SK-N-SH treated with all-trans-retinoic acid at 6 μM for 48 hours (cell line): Measurements from ENCODE around the gene PARP14.

ENCODE experiments used
- ATAC-seq: fragments of 200-7000 bp; cut with Tn5 transposase; 3 replicates; pipeline ENCODE4 v1.9.1; 2020; ENCODE audit warnings: mild to moderate bottlenecking, moderate library complexity
- CSDC2 ChIP-seq: fragments of 250-450 bp; sonication (Bioruptor Pico); IDR thresholded peaks from 2 replicates; pipeline ENCODE4 v1.5.0; 2020; ENCODE audit warnings: mild to moderate bottlenecking, moderate library complexity
- GLIS3 ChIP-seq: fragments of 250-450 bp; sonication (Bioruptor Pico); IDR thresholded peaks from 2 replicates; pipeline ENCODE4 v1.5.0; 2020; ENCODE audit warnings: mild to moderate bottlenecking, moderate library complexity
- OSR1 ChIP-seq: fragments of 250-450 bp; sonication (Bioruptor Pico); IDR thresholded peaks from 2 replicates; pipeline ENCODE4 v1.8.0; 2022; ENCODE audit warnings: moderate library complexity, mild to moderate bottlenecking, inconsistent platforms
- RARB ChIP-seq: fragments of 250-450 bp; sonication (Bioruptor Pico); IDR thresholded peaks from 2 replicates; pipeline ENCODE4 v1.8.0; 2021; ENCODE audit warnings: mild to moderate bottlenecking, moderate library complexity
- TCF4 ChIP-seq: fragments of 250-450 bp; sonication (Bioruptor Pico); IDR thresholded peaks from 2 replicates; pipeline ENCODE4 v1.8.0; 2021; ENCODE audit warnings: mild to moderate bottlenecking, moderate library complexity, borderline replicate concordance
- TOX ChIP-seq: fragments of 250-450 bp; sonication (Bioruptor Pico); IDR thresholded peaks from 2 replicates; pipeline ENCODE4 v1.8.0; 2021; ENCODE audit warnings: mild to moderate bottlenecking, moderate library complexity, borderline replicate concordance
- ZC3H10 ChIP-seq: fragments of 250-450 bp; sonication (Bioruptor Pico); IDR thresholded peaks from 2 replicates; pipeline ENCODE4 v1.5.1; 2021; ENCODE audit warnings: mild to moderate bottlenecking, moderate library complexity
- ZFP3 ChIP-seq: fragments of 250-450 bp; sonication (Bioruptor Pico); IDR thresholded peaks from 2 replicates; pipeline ENCODE4 v1.5.0; 2020; ENCODE audit warnings: mild to moderate bottlenecking, moderate library complexity
- ZFP30 ChIP-seq: fragments of 450-650 bp; formaldehyde crosslinking; IDR thresholded peaks from 2 replicates; pipeline ENCODE4 v1.5.0; 2022; ENCODE audit warnings: mild to moderate bottlenecking, moderate library complexity
- ZNF565 ChIP-seq: fragments of 450-650 bp; formaldehyde crosslinking; conservative IDR thresholded peaks from 2 replicates; pipeline ENCODE4 v1.5.0; 2020; ENCODE audit warnings: low read depth, mild to moderate bottlenecking, moderate library complexity
- TF ChIP-seq, protein P1 (sequence below): fragments of 250-450 bp; sonication (Bioruptor Pico); IDR thresholded peaks from 2 replicates; pipeline ENCODE4 v1.8.0; 2020; ENCODE audit warnings: mild to moderate bottlenecking, moderate library complexity, borderline replicate concordance
- TF ChIP-seq, protein P2 (sequence below): fragments of 250-450 bp; sonication (Bioruptor Pico); IDR thresholded peaks from 2 replicates; pipeline ENCODE4 v1.5.1; 2020; ENCODE audit warnings: low read depth, mild to moderate bottlenecking, moderate library complexity
- TF ChIP-seq, protein P3 (sequence below): fragments of 250-450 bp; sonication (Bioruptor Pico); IDR thresholded peaks from 2 replicates; pipeline ENCODE4 v1.5.1; 2021; ENCODE audit warnings: mild to moderate bottlenecking, moderate library complexity
- TF ChIP-seq, protein P4 (sequence below): fragments of 250-450 bp; sonication (Bioruptor Pico); IDR thresholded peaks from 2 replicates; pipeline ENCODE4 v1.5.0; 2020; ENCODE audit warnings: mild to moderate bottlenecking, moderate library complexity

PARP14 gene

DNA sequence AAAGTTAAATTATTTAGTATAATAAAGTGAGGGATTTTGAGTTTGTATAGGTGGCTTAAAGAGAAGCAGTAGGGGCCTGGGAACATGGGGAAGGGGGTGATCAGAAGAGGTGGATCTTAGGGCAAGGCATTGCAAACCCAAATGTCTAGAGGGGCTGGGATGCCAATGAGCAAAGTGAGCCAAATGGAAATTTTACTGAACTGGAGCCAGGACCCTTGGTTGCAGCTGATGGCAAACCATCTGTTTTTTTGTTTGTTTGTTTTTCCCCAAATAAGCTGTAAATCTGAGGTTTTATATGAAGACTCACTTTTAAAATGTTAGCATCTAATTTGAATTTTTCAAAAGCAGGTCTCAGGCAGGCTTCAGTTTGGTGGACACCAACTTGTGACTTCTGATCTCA, 14.8 kb upstream of the PARP14 start:
- TF ChIP-seq, protein P1, sequence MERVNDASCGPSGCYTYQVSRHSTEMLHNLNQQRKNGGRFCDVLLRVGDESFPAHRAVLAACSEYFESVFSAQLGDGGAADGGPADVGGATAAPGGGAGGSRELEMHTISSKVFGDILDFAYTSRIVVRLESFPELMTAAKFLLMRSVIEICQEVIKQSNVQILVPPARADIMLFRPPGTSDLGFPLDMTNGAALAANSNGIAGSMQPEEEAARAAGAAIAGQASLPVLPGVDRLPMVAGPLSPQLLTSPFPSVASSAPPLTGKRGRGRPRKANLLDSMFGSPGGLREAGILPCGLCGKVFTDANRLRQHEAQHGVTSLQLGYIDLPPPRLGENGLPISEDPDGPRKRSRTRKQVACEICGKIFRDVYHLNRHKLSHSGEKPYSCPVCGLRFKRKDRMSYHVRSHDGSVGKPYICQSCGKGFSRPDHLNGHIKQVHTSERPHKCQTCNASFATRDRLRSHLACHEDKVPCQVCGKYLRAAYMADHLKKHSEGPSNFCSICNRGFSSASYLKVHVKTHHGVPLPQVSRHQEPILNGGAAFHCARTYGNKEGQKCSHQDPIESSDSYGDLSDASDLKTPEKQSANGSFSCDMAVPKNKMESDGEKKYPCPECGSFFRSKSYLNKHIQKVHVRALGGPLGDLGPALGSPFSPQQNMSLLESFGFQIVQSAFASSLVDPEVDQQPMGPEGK, result no peak
- TF ChIP-seq ZNF565 (CRISPR knock-in tag) (no peak), CSDC2 (CRISPR knock-in tag) (no peak), ZC3H10 (CRISPR knock-in tag) (no peak), TOX (CRISPR knock-in tag) (no peak), TCF4 (CRISPR knock-in tag) (no peak), GLIS3 (CRISPR knock-in tag) (no peak), ZFP30 (CRISPR knock-in tag) (no peak), OSR1 (no peak), ZFP3 (CRISPR knock-in tag) (no peak)
- TF ChIP-seq, protein P2, sequence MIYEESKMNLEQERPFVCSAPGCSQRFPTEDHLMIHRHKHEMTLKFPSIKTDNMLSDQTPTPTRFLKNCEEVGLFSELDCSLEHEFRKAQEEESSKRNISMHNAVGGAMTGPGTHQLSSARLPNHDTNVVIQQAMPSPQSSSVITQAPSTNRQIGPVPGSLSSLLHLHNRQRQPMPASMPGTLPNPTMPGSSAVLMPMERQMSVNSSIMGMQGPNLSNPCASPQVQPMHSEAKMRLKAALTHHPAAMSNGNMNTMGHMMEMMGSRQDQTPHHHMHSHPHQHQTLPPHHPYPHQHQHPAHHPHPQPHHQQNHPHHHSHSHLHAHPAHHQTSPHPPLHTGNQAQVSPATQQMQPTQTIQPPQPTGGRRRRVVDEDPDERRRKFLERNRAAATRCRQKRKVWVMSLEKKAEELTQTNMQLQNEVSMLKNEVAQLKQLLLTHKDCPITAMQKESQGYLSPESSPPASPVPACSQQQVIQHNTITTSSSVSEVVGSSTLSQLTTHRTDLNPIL, result no peak
- TF ChIP-seq, protein P3, sequence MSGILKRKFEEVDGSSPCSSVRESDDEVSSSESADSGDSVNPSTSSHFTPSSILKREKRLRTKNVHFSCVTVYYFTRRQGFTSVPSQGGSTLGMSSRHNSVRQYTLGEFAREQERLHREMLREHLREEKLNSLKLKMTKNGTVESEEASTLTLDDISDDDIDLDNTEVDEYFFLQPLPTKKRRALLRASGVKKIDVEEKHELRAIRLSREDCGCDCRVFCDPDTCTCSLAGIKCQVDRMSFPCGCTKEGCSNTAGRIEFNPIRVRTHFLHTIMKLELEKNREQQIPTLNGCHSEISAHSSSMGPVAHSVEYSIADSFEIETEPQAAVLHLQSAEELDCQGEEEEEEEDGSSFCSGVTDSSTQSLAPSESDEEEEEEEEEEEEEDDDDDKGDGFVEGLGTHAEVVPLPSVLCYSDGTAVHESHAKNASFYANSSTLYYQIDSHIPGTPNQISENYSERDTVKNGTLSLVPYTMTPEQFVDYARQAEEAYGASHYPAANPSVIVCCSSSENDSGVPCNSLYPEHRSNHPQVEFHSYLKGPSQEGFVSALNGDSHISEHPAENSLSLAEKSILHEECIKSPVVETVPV (CRISPR knock-in tag), result no peak
- TF ChIP-seq, protein P4, sequence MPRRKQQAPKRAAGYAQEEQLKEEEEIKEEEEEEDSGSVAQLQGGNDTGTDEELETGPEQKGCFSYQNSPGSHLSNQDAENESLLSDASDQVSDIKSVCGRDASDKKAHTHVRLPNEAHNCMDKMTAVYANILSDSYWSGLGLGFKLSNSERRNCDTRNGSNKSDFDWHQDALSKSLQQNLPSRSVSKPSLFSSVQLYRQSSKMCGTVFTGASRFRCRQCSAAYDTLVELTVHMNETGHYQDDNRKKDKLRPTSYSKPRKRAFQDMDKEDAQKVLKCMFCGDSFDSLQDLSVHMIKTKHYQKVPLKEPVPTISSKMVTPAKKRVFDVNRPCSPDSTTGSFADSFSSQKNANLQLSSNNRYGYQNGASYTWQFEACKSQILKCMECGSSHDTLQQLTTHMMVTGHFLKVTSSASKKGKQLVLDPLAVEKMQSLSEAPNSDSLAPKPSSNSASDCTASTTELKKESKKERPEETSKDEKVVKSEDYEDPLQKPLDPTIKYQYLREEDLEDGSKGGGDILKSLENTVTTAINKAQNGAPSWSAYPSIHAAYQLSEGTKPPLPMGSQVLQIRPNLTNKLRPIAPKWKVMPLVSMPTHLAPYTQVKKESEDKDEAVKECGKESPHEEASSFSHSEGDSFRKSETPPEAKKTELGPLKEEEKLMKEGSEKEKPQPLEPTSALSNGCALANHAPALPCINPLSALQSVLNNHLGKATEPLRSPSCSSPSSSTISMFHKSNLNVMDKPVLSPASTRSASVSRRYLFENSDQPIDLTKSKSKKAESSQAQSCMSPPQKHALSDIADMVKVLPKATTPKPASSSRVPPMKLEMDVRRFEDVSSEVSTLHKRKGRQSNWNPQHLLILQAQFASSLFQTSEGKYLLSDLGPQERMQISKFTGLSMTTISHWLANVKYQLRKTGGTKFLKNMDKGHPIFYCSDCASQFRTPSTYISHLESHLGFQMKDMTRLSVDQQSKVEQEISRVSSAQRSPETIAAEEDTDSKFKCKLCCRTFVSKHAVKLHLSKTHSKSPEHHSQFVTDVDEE (CRISPR knock-in tag), result no peak
- ATAC-seq, result no peak

DNA sequence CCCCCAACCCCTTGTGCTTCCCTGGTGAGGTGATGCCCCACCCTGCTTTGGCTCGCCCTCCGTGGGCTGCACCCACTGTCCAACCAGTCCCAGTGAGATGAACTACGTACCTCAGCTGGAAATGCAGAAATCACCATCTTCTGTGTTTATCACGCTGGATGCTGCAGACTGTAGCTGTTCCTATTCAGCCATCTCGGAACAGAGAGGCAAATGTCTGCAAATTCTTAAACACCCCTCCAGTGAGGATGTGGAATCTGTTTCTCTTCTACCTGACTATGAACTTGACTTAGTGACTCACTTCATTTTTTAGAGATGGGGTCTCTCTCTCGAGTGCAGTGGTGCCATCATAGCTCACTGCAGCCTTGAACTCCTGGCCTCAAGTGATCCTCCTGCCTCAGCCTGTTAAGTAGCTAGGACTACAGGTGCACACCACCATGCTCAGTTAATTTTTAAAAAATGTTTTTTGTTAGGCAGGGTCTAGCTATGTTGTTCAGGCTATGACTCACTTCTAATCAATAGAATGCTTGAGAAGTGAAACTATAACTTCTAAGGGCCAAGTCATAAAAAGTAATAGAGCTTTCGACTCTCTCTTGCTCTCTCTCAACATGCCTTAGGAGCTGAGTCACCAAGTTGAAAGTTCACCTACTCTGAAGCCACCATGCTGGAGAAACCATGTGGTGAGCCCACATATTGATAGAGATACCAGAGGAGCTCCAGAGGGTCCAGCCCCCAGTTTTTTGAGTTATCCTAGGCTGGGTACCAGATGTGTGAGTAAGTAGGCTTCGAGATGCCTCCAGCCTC, 11.5 kb upstream of the PARP14 start:
- ATAC-seq, result peak; percentile 47
- TF ChIP-seq OSR1 (no peak), RARB (CRISPR knock-in tag) (no peak)
- TF ChIP-seq, protein P4 (CRISPR knock-in tag), result no peak
- TF ChIP-seq, protein P2, result no peak
- TF ChIP-seq, protein P1, result no peak
- TF ChIP-seq, all 23 proteins: peak for 0
